KMS-11 (cell line): ENCODE results near the gene ZSCAN1.

Experiments used
- H2AFZ ChIP-seq: fragments of 200-600 bp; sonication (generic); 2 replicates; pipeline ENCODE4 v1.6.1; 2016; ENCODE audit warnings: antibody characterized with exemption, mixed run types, low read depth
- H3K27ac ChIP-seq: fragments of 200-600 bp; sonication (generic); 2 replicates; pipeline ENCODE4 v1.6.1; 2016; ENCODE audit warnings: mild to moderate bottlenecking, mixed run types
- H3K27me3 ChIP-seq: fragments of 200-600 bp; sonication (generic); 2 replicates; pipeline ENCODE4 v1.6.1; 2017; ENCODE audit warnings: mild to moderate bottlenecking, low read depth, mixed run types, moderate library complexity; ENCODE audit not compliant: insufficient read depth
- H3K36me3 ChIP-seq: fragments of 200-600 bp; sonication (generic); 2 replicates; pipeline ENCODE4 v1.6.1; 2017; ENCODE audit warnings: mild to moderate bottlenecking, mixed run types; ENCODE audit not compliant: insufficient read depth
- H3K4me1 ChIP-seq: fragments of 200-600 bp; sonication (generic); 2 replicates; pipeline ENCODE4 v1.6.1; 2016; ENCODE audit warnings: mild to moderate bottlenecking, low read depth, mixed run types; ENCODE audit not compliant: poor library complexity, severe bottlenecking
- H3K4me2 ChIP-seq: fragments of 200-600 bp; sonication (generic); 2 replicates; pipeline ENCODE4 v1.7.0; 2016; ENCODE audit warnings: mild to moderate bottlenecking, mixed run types
- H3K4me3 ChIP-seq: fragments of 200-600 bp; sonication (generic); IDR thresholded peaks from 2 replicates; pipeline ENCODE4 v1.6.1; 2017; ENCODE audit warnings: low read depth, low read length, mixed read lengths; ENCODE audit not compliant: insufficient read depth
- H3K79me2 ChIP-seq: fragments of 200-600 bp; sonication (generic); 2 replicates; pipeline ENCODE4 v1.6.1; 2016; ENCODE audit warnings: low read depth, mixed run types; ENCODE audit not compliant: insufficient read depth
- H3K9ac ChIP-seq: fragments of 200-600 bp; sonication (generic); 2 replicates; pipeline ENCODE4 v1.6.1; 2016; ENCODE audit warnings: mild to moderate bottlenecking, mixed run types
- H4K20me1 ChIP-seq: fragments of 200-600 bp; sonication (generic); 2 replicates; pipeline ENCODE4 v1.6.1; 2016; ENCODE audit warnings: mild to moderate bottlenecking, mixed run types; ENCODE audit not compliant: insufficient read depth
- CTCF ChIP-seq: fragments of 200-600 bp; sonication (generic); conservative IDR thresholded peaks from 2 replicates; pipeline ENCODE4 v1.6.1; 2017; ENCODE audit warnings: low read depth, mild to moderate bottlenecking, antibody characterized with exemption, low read length, moderate library complexity, mixed read lengths

ZSCAN1 gene

GRCh38 chr19:58020129-58020528 lies 13.7 kb upstream of the ZSCAN1 start:
- Histone ChIP-seq H2AFZ (no peak overlapping the region), H3K9ac (no peak overlapping the region), H4K20me1 (no peaks in the 10 kb centered on the region), H3K4me2 (no peak overlapping the region), H3K27ac (no peak overlapping the region), H3K36me3 (no peaks in the 10 kb centered on the region), H3K4me1 (no peaks in the 10 kb centered on the region), H3K4me3 (no peak overlapping the region), H3K79me2 (no peaks in the 10 kb centered on the region), H3K27me3 (0 out of 2 replicates have a peak, but pooled peaks cover 3% of the 10 kb centered on the region)
- TF ChIP-seq CTCF, result no peak

DNA sequence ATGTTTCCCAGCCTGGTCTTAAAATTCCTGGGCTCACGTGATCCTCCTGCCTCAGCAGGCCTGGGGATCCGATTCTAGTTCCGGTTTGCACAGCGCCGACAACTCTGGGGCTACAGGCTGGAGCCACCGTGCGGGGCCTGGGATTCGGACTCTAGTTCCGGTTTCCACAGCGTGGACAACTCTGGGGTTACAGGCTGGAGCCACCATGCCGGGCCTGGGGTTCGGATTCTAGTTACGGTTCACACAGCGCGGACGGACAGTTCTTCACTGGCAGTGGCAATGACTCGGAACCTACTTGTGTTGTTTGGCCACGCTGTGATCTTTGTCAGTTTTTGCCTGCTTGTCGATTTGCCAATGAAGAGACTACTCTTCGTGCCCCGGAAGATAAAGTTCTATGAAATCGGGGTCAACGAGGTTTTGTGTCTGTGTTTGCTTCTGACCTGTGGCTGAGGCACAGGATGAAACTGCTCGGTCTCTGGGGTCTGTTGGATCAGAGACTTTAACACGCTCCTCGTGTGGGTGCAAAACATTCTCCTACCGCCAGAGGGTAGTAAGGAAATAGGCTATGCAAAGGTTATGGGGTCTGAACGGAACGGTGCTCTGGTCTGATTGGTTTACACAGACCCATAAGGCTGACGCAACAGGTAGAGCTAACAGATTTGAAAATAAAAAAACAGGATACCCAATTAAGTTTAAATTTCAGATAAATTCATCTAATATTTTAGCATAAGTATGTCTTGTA lies 12.1 kb upstream of the ZSCAN1 start:
- no peak overlapping the region for H3K4me2 ChIP-seq
- no peak overlapping the region for H3K9ac ChIP-seq
- no peaks in the 10 kb centered on the region for H3K4me1 ChIP-seq
- H4K20me1 ChIP-seq, result no peaks in the 10 kb centered on the region
- H3K36me3 ChIP-seq, result no peaks in the 10 kb centered on the region
- H3K27me3 ChIP-seq, result 0 out of 2 replicates have a peak, but pooled peaks cover 3% of the 10 kb centered on the region
- peak; percentile 37 for TF ChIP-seq CTCF
- no peak overlapping the region for H3K4me3 ChIP-seq
- no peak overlapping the region for H3K27ac ChIP-seq
- no peaks in the 10 kb centered on the region for H3K79me2 ChIP-seq
- H2AFZ ChIP-seq, result no peak overlapping the region

DNA sequence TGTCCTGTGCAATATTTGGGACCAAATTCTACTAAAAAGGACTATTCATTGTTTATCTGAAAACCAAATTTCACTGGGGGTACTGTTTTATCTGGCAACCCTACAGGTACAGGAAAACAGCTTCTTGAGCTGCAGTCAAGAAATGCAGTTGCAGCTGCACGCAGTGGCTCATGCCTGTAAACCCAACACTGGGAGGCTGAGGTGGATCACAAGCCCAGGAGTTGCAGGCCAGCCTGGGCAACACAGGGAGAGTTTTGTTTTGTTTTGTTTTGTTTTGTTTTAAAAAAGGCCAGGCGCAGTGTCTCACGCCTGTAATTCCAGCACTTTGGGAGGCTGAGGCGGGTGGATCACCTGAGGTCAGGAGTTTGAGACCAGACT lies 11.6 kb upstream of the ZSCAN1 start:
- Histone ChIP-seq H2AFZ (no peak overlapping the region), H3K4me2 (no peak overlapping the region), H3K9ac (no peak overlapping the region), H3K4me1 (no peaks in the 10 kb centered on the region), H3K27me3 (0 out of 2 replicates have a peak, but pooled peaks cover 3% of the 10 kb centered on the region), H3K79me2 (no peaks in the 10 kb centered on the region), H3K27ac (no peak overlapping the region), H4K20me1 (no peaks in the 10 kb centered on the region), H3K36me3 (no peaks in the 10 kb centered on the region), H3K4me3 (no peak overlapping the region)
- TF ChIP-seq CTCF, result no peak; the same call in 1 of the 2 replicates

DNA sequence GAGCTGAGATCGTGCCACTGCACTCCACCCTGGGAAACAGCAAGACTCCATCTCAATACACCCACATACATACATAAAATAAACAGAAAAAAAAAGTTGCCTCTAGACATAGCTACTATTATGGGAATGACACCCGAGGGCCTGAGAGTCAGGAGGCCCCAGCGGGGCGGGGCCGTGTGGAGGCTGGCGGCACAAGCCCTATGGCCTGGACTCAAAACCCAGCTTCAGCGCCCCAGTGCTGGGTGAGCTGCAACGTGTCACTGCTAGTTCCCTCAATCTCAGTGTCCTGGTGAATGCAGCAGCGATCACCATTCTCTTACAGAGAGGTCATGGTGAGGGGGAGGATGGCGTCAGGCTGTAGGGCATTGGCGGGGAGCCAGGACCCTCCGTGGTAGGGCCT lies 9.2 kb upstream of the ZSCAN1 start:
- Histone ChIP-seq H3K27ac (no peak overlapping the region), H3K4me2 (no peak overlapping the region), H3K36me3 (no peaks in the 10 kb centered on the region), H4K20me1 (no peaks in the 10 kb centered on the region), H2AFZ (no peak overlapping the region), H3K79me2 (no peaks in the 10 kb centered on the region), H3K4me1 (no peaks in the 10 kb centered on the region), H3K9ac (no peak overlapping the region), H3K27me3 (0 out of 2 replicates have a peak, but pooled peaks cover 3% of the 10 kb centered on the region), H3K4me3 (no peak overlapping the region)
- no peak for TF ChIP-seq CTCF
